Mucosa of gallbladder (tissue), 1 donor: Measurements from ENCODE around the gene FOXM1. TPM values are rescaled to one million over a fixed set of nuclear protein-coding genes. Genes with fewer than 3 reads are reported as not detected.
"Not testable (repeated sequence)": the region's sequence is repeated elsewhere in the genome, so short reads cannot be mapped to it uniquely, and the experiment has no call there.

ENCODE experiments used
- DNase-seq: peaks from one replicate; pipeline ENCODE4 v3.0.0-alpha.2; 2020; ENCODE audit warnings: low spot score
- total RNA-seq: library from RNA; stranded (reverse); gene quantifications from one replicate; pipeline ENCODE4 v1.2.1, GENCODE V29; 2021
- donor health status: DM: no; HTN: no; CAD: no.

Gene FOXM1
- total RNA-seq, 1 donor from 2014 or later: 2.6 TPM

- DNase-seq: no peak
These were observed 9.9 kb upstream of the FOXM1 start for GRCh38 chr12:2886768-2887450.

DNA sequence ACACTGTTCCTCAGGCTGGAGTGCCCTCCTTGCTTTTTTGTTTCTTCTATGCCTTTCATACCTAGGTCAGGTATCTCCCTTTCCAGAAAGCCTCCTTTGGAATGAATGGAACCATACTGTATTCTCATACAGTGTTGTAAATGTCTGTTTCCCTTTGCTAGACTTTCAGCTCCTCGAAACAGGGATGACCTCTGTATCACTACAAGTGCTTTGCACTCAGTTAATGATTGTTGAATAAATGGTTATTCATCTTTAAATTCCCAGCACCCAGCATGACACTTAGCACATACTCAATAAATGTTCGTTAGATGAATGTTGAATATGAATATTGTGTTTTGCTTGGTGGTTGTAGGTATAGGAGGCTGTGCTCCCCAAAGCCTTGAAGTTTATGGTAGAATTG lies 7.8 kb upstream of the FOXM1 start:
- no peak for DNase-seq

DNA sequence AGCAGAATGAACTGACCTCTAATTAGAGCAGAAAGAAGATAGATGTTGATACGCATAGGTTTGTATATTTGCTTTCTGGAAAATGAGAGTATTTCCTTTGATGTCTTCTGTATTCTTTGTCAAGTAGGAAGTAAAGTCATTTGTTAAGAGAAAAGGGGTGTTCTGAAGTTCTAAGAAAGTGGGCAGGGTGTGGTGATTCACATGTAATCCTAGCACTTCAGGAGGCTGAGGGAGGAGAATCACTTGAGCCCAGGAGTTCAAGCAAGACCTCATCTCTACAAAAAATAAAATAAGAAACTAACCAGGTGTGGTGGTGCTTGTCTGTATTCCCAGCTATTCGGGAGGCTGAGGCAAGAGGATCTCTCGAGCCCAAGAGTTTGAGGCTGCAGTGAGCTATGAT lies 2.9 kb upstream of the FOXM1 start:
- no peak for DNase-seq

DNA sequence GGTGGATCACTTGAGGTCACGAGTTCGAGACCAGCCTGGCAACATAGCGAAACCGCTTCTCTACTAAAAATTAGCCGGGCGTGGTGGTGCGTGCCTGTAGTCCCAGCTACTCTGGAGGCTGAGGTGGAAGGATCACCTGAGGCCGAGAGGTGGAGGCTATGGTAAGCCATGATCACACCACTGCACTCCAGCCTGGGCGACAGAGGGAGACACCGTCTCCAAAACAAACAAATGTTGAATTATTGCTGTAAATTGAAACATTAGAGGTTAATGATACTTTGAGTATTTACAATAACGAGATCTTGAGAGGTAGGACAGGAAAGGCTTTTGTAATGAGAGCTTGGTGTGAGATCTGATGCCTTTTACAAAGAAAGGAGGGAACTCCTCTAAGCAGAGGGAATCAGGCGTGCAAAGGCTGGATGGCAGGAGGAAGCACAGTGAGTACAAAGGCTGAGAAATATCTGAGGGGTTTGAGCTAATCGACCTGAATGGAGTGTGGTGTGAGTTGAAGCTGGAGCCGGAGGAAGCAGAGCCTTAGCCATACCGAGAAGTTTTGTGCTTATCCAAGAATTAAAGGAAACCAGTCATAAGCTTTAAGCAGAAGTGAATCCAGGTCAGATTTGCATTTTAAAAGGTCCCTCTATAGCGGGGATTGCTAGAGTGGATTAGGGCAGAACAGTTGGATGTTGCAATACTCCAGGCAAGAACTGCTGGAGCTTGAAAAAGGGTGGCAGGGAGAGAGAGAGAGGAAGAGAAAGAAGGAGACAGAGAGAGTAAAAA lies 1.2 kb upstream of the FOXM1 start:
- no peak for DNase-seq

DNA sequence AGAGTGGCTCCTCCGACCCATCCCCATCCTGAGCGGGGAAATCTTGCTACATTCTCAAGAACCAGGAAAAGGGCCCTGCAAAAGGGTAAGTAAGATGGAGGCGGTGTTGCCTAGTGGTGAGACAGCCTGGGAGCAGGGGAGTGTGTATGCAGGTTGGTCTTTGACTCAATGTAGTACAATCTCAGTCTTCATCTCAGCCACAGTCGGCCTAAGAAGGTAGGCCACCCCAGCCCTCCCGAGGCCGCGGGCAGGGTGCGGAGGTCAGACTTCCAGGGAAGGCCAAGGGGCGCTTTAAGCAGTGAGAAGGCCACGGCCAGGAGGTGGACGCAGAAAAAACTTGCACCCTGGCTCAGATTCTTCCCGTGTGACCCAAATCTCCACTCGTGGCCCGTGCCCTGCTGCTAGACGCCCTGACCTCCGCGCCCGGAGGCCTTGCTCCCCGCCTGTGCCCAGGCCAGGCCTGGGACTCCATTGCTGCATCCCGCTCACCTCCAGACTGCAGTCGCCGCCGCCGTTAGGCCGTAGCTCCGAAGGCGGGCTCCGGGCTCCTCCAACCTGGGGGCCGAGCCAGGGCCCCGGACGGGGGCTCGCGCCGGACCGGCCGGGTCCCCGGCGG lies 435 bp downstream of the FOXM1 start:
- no peak for DNase-seq

DNA sequence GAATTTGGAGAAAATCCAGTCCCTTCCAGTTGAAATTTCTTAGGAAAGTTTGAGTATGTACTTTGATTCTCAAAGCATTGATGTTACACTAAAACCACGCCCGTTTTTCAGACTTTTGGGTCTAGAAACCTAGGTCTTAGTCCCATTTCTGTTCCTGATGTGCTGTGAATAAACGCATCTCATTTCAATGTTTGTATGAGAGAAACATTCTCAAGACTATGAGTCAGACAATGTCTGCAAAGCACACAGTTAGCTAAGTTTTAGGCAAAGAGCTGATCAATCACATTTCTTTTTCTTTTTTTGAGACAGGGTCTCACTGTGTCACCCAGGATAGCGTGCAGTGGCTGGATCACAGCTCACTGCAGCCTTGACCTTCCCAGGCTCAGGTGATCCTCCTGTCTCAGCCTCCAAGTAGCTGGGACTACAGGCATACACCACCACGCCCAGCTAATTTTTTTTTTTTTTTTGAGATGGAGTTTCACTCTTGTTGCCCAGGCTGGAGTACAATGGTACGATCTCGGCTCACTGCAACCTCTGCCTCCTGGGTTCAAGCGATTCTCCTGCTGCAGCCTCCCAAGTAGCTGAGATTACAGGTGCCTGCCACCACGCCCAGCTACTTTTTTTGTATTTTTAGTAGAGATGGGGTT lies 7.9 kb downstream of the FOXM1 start:
- DNase-seq: not testable (repeated sequence)

DNA sequence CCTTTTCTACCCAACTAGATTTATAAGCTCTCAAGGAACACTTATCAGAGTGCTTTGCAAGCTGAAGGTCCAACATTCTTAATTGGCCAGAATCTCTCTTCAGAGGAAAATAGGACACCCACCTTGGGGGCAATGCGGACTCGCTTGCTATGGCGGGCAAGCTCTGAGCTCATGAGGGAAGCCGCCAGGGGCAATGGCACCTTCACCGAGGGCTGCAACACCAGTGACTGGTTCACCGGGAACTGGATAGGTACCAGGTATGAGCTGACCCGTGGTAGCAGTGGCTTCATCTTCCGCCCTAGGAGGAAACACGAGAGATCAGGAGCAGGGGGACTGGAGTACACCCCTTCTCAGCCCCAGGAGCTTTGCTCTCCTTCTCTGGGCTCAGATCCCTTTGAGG lies 12.8 kb downstream of the FOXM1 start:
- DNase-seq: no peak

DNA sequence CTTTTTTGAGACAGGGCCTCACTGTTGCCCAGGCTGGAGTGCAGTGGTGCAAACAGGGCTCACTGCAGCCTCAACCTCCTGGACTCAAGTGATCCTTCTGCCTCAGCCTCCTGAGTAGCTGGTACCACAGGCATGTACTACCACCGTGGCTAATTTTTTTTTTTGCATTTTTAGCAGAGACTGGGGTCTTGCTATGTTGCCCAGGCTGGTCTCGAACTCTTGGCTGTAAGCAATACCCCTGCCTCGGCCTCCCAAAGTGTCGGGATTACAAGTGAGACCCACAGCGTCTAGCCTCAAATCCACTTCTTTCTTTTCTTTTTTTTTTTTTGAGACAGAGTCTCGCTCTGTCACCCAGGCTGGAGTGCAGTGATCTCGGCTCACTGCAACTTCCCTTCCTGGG lies 13.6 kb downstream of the FOXM1 start:
- not testable (repeated sequence) for DNase-seq

DNA sequence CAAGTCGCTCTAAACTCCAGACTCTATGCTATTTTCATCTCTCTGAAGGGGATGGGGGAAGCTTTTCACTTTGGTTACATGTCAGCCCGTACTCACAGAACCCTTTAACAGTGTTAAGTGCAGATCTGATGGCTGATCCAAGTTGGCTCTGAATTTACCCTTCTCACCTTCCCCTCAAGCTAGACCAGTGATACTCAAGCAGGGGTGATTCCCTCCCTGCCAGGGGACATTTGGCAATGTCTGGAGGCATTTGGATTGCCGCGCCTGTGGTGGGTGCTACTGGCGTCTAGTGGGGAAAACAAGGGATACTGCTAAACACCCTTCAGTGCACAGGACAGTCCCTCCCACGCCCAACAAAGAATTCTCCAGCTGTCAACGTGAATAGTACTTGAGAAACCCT lies 14.1 kb downstream of the FOXM1 start:
- DNase-seq: no peak

GRCh38 chr12:2860170-2860569 lies 16.8 kb downstream of the FOXM1 start:
- DNase-seq: no peak

- no peak for DNase-seq
These were observed 18.0 kb downstream of the FOXM1 start for GRCh38 chr12:2858944-2859421.

GRCh38 chr12:2858334-2858733 lies 18.6 kb downstream of the FOXM1 start:
- no peak for DNase-seq

DNA sequence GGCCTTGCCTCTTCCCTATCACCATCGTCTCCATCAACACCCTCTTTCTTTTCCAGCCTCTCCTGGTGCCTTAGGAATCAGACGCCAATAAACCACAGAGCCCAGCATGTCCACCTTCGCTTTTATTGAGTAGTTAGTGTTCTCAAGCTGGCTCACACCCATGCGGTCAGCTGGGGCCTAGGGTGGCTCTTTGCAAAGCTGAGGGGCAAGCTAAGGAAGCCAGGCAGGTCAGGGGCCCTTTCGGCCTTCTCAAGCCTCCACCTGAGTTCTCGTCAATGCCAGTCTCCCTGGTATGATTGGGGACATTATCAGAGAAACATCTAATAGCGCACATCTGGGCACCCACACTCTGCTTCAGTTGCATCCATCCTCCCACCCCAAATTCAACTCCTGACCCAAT lies 19.4 kb downstream of the FOXM1 start:
- no peak for DNase-seq

DNA sequence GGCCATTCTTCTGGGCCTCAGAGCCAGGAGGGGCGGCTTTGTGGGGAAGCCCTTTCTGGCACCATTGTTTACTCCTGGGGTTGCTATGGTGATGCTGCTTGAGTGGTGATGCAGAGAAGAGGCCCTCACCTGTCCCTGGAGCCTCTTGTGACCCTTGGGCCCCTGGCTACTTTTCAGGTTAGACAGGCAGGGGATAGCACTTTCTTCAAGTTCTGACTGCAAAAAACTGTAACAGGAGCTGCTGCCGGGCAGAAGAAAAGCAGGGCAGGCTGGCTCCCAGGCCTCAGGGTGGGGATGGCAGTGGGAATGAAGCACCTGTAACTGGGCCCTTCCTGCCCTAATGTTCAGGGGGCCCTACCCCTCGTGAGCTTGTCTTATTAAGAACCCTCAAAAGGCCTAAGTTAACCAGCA lies 19.9 kb downstream of the FOXM1 start, which contains the start of gene TEX52:
TSS of gene TEX52 (minus strand) at position 19 of the 411 bp plus-strand sequence. CDS start at position 6, 13 bp downstream.
- DNase-seq: no peak

GRCh38 chr12:2856051-2856450 lies 20.9 kb downstream of the FOXM1 start:
- DNase-seq: no peak

DNA sequence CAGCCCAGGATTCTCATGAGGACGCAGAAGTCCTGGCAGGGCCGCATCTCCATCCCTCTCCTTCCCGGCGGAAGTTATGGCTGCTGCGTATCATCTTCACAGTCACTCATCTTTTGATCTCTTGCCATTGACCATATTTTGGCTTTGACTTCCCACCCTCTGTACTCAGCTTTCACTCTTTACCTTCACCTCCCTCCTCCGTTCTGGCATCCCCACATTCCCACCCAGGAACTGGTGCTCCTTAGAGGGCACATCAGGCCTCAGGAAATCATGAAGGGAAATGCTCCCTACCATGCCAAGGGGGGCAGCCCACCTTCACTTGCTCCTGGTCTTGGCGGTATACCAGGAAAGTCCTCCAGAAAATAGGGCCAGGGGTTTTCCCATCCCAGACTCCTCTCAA lies 21.4 kb downstream of the FOXM1 start:
- DNase-seq: no peak

- DNase-seq: no peak
These were observed 22.1 kb downstream of the FOXM1 start for GRCh38 chr12:2854669-2855453.

- peak; percentile 79 for DNase-seq
These were observed 23.3 kb downstream of the FOXM1 start for GRCh38 chr12:2853626-2854025.

- no peak for DNase-seq
These were observed 25.0 kb downstream of the FOXM1 start for GRCh38 chr12:2851931-2852330.

- peak; percentile 14 for DNase-seq
These were observed 31.7 kb downstream of the FOXM1 start for GRCh38 chr12:2845280-2845679.

- no peak for DNase-seq
These were observed 32.2 kb downstream of the FOXM1 start for GRCh38 chr12:2844786-2845185.
